ENCODE results near the gene CDH23.

GRCh38 chr10:71743866-71744265 lies 347.1 kb downstream of the CDH23 start:
- no peak for TF ChIP-seq POLR2A (IDR thresholded peaks at IDR 0.05)
- TF ChIP-seq, protein P1, sequence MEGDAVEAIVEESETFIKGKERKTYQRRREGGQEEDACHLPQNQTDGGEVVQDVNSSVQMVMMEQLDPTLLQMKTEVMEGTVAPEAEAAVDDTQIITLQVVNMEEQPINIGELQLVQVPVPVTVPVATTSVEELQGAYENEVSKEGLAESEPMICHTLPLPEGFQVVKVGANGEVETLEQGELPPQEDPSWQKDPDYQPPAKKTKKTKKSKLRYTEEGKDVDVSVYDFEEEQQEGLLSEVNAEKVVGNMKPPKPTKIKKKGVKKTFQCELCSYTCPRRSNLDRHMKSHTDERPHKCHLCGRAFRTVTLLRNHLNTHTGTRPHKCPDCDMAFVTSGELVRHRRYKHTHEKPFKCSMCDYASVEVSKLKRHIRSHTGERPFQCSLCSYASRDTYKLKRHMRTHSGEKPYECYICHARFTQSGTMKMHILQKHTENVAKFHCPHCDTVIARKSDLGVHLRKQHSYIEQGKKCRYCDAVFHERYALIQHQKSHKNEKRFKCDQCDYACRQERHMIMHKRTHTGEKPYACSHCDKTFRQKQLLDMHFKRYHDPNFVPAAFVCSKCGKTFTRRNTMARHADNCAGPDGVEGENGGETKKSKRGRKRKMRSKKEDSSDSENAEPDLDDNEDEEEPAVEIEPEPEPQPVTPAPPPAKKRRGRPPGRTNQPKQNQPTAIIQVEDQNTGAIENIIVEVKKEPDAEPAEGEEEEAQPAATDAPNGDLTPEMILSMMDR (IDR thresholded peaks at IDR 0.05): no peak
